ENCODE results near the gene DHRS13.
"Not testable (repeated sequence)": the region's sequence is repeated elsewhere in the genome, so short reads cannot be mapped to it uniquely, and the experiment has no call there.

Gene DHRS13

GRCh38 chr17:28917465-28917864 is 14.6 kb upstream of the DHRS13 start:
- no peak for TF ChIP-seq ZNF274 (IDR thresholded peaks at IDR 0.05; ENCODE audit: low read depth, low read length)

GRCh38 chr17:28917029-28917428 is 14.2 kb upstream of the DHRS13 start:
- H3K4me3 ChIP-seq (ENCODE audit: low read length), result no peak overlapping the region
- no peak for TF ChIP-seq ZNF274 (IDR thresholded peaks at IDR 0.05; ENCODE audit: low read depth, low read length)

More at GRCh38 chr17:28917465-28917864, 14.6 kb upstream of the DHRS13 start:
- no peak overlapping the region for H3K4me3 ChIP-seq (ENCODE audit: low read length)

DNA sequence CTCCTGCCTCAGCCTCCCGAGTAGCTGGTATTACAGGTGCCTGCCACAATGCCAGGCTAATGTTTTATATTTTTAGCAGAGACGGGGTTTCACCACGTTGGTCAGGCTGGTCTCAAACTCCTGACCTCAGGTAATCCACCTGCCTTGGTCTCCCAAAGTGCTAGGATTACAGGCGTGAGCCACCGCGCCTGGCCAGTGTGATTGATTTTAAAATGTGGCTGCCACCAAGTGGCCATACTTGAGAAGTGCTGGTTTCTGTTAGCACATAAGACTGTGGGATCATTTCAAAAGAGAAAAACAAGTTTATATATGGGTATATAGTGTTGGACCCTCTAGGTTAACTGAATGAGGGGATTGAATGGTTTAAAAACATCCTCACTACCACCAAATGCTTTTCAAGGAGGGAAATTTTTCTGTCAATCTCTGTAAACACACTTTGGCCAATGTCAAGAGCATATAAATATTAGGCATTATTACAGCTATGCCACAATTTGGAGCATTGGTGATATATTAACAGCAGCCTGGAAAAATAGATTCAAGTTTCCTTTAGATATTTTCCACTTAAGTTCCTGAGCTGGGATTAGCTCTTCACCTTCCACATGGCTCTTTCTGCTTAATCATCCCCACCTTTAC is 13.5 kb upstream of the DHRS13 start:
- H3K4me3 ChIP-seq (ENCODE audit: low read length), result no peak overlapping the region
- TF ChIP-seq ZNF274 (IDR thresholded peaks at IDR 0.05; ENCODE audit: low read depth, low read length), result no peak

DNA sequence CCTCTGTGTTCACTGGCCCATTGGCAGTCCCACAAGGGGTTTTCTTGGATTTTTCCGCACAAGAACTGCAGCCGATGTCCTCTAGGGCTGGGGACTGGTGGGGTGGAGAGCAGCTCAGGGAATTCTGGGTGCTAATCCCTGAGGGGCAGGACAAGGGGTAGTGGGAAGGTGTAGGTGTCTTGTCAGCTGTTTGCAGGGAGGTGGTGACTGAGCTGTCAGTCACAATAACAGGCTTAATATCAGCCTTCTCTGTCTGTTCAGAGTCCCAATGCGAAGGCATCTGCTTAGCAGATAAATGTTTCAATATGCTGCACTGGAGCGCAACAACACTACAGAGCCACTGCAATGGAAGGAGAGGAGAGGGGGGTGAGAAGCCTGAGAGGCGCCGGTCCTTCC is 10.1 kb upstream of the DHRS13 start:
- no peak for TF ChIP-seq ZNF274 (IDR thresholded peaks at IDR 0.05; ENCODE audit: low read depth, low read length)
- H3K4me3 ChIP-seq (ENCODE audit: low read length), result no peak overlapping the region

- no peak overlapping the region for H3K4me3 ChIP-seq (ENCODE audit: low read length)
- no peak for TF ChIP-seq ZNF274 (IDR thresholded peaks at IDR 0.05; ENCODE audit: low read depth, low read length)
Measured at GRCh38 chr17:28912281-28912937, 9.5 kb upstream of the DHRS13 start.

- no peak for TF ChIP-seq ZNF274 (IDR thresholded peaks at IDR 0.05; ENCODE audit: low read depth, low read length)
Measured at GRCh38 chr17:28911411-28912045, 8.6 kb upstream of the DHRS13 start.

DNA sequence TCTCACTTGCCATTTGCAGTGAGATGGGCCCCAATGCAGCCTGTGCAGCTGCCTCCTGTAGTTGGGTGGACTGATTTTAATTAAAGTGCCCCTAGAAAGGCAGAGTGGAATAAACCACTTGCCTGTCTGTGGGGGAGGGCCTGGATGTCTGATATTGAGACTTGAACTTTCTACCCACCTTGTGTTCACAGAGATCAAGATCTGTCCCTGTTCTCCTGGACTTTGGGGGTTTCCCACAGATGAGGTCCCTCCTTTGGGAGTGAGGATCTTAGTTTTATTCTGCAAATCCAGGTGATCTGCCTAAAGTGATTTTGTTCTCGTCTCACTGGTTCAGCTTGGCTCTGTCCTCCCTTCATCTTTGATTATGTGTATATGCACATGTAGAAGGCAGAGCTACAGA is 7.7 kb upstream of the DHRS13 start:
- no peak for TF ChIP-seq ZNF274 (IDR thresholded peaks at IDR 0.05; ENCODE audit: low read depth, low read length)
- H3K4me3 ChIP-seq (ENCODE audit: low read length), result no peak overlapping the region

More at GRCh38 chr17:28911411-28912045, 8.6 kb upstream of the DHRS13 start:
- H3K4me3 ChIP-seq (ENCODE audit: low read length), result no peak overlapping the region

GRCh38 chr17:28908640-28909167 is 5.8 kb upstream of the DHRS13 start:
- no peak overlapping the region for H3K4me3 ChIP-seq (ENCODE audit: low read length)
- no peak for TF ChIP-seq ZNF274 (IDR thresholded peaks at IDR 0.05; ENCODE audit: low read depth, low read length)

- no peak overlapping the region for H3K4me3 ChIP-seq (ENCODE audit: low read length)
- TF ChIP-seq ZNF274 (IDR thresholded peaks at IDR 0.05; ENCODE audit: low read depth, low read length), result no peak
Measured at GRCh38 chr17:28907709-28908475, 5.0 kb upstream of the DHRS13 start.

DNA sequence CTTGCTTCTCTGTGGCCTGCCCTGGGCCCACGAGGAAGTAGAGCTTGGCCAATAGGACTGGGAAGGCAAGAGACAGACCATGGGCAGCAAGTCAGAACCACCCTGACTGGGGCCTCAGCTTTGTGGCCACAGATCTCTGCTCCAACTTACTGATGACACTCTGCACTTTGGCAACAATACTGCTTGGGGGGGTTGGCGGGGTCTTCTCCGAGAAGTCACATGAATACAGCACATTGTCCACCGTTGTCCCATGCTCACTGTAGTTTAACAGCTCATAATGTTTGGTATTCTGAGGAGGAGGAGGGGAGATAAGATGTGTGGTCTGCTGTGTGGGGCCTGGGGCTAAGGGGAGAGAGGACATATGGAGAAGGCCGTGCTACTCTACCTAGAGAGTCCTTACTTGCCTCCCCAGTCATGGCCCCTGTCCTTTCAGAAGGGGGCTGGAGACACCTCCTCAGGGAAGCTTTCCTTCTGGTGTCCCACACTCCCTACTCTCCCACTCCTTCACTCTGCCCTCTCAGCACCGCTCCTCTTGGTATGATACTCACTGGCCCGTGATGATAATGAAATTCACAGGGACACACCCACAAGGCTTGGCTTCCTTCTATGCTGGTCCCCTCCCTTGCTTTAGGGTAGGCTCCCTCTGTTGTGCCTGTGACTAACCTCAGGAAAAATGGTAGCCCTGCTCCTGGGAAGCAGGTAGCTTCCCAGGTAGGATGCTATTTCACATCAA is 4.0 kb upstream of the DHRS13 start:
- H3K4me3 ChIP-seq (ENCODE audit: low read length), result no peak overlapping the region
- TF ChIP-seq ZNF274 (IDR thresholded peaks at IDR 0.05; ENCODE audit: low read depth, low read length), result no peak

DNA sequence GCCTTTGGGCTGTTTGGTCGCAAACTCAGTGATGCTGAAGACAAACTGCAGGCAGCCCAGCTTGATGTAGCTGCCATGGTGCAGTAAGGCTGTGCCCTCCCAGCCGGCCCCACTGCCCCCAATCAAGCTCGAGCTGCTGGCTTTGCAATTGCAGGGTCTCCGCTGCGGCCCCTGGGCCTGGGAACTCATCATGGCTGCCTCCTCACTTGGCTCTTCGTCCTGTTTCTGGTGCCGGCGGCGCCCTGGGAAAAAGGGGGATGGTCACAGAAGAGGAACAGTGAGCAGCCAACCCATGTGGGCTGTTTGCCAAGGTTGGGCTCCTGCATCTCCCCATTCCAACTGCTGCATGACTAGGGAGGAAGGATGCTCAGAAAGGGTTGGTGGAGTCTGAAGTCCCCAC is 3.4 kb upstream of the DHRS13 start:
- no peak overlapping the region for H3K4me3 ChIP-seq (ENCODE audit: low read length)
- no peak for TF ChIP-seq ZNF274 (IDR thresholded peaks at IDR 0.05; ENCODE audit: low read depth, low read length)

DNA sequence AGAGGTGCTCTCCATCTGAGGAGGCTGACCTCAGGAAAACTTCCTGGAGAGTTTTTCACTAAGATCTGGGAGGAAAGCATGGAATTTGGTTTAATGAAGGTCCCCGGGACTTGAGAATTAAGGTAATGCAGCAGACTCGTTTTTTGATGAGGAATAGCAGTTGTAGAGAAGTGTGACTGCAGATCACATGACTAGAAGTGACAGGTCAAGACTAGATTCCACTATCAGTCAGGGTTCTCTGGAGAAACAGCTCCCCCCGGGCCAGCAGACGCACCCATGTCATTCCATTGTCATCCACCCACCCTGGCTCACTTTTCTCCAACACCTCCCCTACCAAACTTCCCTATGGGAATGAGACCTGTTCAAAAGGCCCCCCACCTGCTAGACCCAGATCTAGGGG is 1.9 kb upstream of the DHRS13 start:
- TF ChIP-seq ZNF274 (IDR thresholded peaks at IDR 0.05; ENCODE audit: low read depth, low read length), result no peak
- no peak overlapping the region for H3K4me3 ChIP-seq (ENCODE audit: low read length)

- not testable (repeated sequence) for H3K4me3 ChIP-seq (ENCODE audit: low read length)
Measured at GRCh38 chr17:28903546-28903841, 615 bp upstream of the DHRS13 start.
